ENCODE data around the gene SHROOM2. TPM values are rescaled to one million over a fixed set of nuclear protein-coding genes. Genes with fewer than 3 reads are reported as not detected.

SHROOM2 gene
- total and polyA plus RNA-seq, 2 donors, result 2.6 to 5.8 TPM

- WGBS, result 91% methylated on average over 14 of the region's 14 CpGs
- Histone ChIP-seq H3K27ac (ENCODE audit: low read depth) (no peak overlapping the region), H3K4me1 (ENCODE audit: insufficient read depth) (peaks cover 2% of the 10 kb centered on the region), H3K36me3 (ENCODE audit: insufficient read depth) (no peaks in the 10 kb centered on the region), H3K4me3 (ENCODE audit: low read depth, low read length) (no peak overlapping the region)
- no peak for DNase-seq (ENCODE audit: extremely low spot score)
Observed at GRCh38 chrX:9829308-9830267, 43.4 kb downstream of the SHROOM2 start.

DNA sequence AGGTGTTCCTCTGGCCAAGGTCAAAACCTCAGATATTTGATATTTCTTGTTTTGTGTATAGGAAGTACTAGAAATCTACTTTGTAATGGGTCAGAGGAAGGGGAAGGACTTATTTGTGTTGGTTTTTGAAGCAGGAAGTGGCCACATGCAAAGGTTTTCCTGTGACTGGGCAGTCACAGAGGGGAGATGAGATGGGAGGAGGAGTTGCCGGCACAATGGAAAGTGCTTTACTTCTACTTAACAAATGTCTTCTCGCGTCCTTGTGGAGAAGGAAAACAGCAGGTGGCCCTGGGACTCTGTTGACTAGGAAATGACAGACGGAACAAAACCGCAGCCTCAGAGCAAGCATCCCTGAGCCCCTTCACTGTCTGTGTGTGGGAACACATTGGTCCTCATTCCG lies 46.6 kb downstream of the SHROOM2 start:
- Histone ChIP-seq H3K4me3 (ENCODE audit: low read depth, low read length) (no peak overlapping the region), H3K27ac (ENCODE audit: low read depth) (no peak overlapping the region), H3K4me1 (ENCODE audit: insufficient read depth) (no peaks in the 10 kb centered on the region), H3K36me3 (ENCODE audit: insufficient read depth) (no peaks in the 10 kb centered on the region)
- DNase-seq (ENCODE audit: extremely low spot score), result no peak
- 70% methylated on average over 6 of the region's 6 CpGs for WGBS

- Histone ChIP-seq H3K4me1 (ENCODE audit: insufficient read depth) (no peaks in the 10 kb centered on the region), H3K27ac (ENCODE audit: low read depth) (no peak overlapping the region), H3K4me3 (ENCODE audit: low read depth, low read length) (no peak overlapping the region), H3K36me3 (ENCODE audit: insufficient read depth) (no peaks in the 10 kb centered on the region)
- WGBS, result 74% methylated on average over 11 of the region's 11 CpGs
- no peak for DNase-seq (ENCODE audit: extremely low spot score)
Observed at GRCh38 chrX:9835585-9836210, 49.5 kb downstream of the SHROOM2 start.

DNA sequence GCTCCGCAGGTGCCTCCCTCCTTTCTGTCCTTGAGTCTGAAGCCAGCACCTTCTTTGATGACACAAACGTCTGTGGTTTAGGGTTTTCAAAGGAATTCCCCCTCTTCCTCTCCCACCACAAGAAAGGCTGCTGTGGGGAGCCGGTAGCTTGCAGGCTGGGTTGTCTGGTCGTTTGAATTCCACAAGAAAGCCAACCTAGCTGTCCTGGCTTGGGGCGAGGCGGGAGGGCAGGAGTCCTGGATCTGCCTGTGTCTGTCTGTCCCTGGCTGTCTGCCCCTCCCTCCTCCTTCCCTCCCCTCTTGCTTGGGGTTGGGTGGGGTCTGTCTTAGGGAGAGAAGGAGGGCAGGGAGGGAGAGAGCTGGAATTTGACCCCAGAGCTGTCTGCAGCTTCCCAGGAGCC lies 56.3 kb downstream of the SHROOM2 start:
- Histone ChIP-seq H3K36me3 (ENCODE audit: insufficient read depth) (no peaks in the 10 kb centered on the region), H3K4me1 (ENCODE audit: insufficient read depth) (no peaks in the 10 kb centered on the region), H3K27ac (ENCODE audit: low read depth) (no peak overlapping the region), H3K4me3 (ENCODE audit: low read depth, low read length) (no peak overlapping the region)
- WGBS, result 59% methylated on average over 6 of the region's 6 CpGs
- no peak for DNase-seq (ENCODE audit: extremely low spot score)

DNA sequence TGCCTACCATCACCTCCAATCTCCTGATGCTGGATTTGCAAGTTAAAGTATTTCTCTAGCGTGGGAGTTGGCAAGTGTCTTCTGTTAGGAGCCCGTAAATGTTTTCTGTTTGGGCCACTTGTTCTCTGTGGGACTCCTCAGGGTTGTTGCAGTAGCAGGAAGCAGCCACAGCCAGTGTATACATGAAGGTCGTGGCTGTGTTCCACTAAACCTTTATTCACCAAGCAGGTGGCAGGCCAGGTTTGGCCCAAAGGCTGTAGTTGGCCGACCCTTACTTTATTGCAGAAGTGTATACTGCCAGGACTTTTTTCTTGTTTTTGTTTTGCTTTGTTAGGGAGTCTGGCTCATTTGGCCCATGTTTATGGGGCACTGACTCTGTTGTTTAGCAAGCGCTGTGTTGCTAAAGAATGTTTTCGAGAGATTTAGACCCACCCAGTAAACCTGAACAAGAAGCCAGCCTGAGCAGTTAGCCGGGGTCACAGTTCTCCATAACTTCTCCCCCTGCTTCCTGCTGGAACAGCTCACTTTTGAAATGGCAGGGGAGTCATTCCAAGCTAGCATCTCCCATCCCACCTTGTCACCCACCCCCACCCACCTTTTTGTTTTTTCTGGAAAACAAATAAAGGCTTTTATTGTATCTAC lies 58.8 kb downstream of the SHROOM2 start:
- DNase-seq (ENCODE audit: extremely low spot score), result no peak
- 85% methylated on average over 7 of the region's 7 CpGs for WGBS
- no peak overlapping the region for H3K4me3 ChIP-seq (ENCODE audit: low read depth, low read length)

DNA sequence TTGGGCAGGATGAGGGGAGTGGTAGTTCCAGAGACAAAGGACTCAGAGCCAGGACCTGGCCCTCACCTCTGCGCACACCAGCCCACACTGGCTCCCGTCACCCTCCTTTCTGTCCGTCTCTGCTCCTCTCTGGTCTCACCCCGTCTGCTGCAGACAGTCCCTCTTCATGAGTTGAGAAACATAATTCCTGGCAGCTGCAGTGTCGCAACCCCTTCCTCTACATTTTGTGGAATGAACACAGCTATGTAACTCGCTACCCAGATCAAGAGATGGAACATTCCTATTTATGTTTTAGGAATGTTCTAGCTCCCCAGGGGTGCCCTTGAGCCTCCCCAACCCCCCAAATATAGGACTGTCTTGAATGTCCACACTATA lies 59.3 kb downstream of the SHROOM2 start:
- no peak for DNase-seq (ENCODE audit: extremely low spot score)
- H3K4me3 ChIP-seq (ENCODE audit: low read depth, low read length), result no peak overlapping the region
- no peaks in the 10 kb centered on the region for H3K36me3 ChIP-seq (ENCODE audit: insufficient read depth)
- H3K4me1 ChIP-seq (ENCODE audit: insufficient read depth), result no peaks in the 10 kb centered on the region
- H3K27ac ChIP-seq (ENCODE audit: low read depth), result no peak overlapping the region
- 82% methylated on average over 6 of the region's 6 CpGs for WGBS

More for the DNA sequence above, 58.8 kb downstream of the SHROOM2 start:
- no peaks in the 10 kb centered on the region for H3K4me1 ChIP-seq (ENCODE audit: insufficient read depth)
- H3K36me3 ChIP-seq (ENCODE audit: insufficient read depth), result no peaks in the 10 kb centered on the region
- H3K27ac ChIP-seq (ENCODE audit: low read depth), result no peak overlapping the region

DNA sequence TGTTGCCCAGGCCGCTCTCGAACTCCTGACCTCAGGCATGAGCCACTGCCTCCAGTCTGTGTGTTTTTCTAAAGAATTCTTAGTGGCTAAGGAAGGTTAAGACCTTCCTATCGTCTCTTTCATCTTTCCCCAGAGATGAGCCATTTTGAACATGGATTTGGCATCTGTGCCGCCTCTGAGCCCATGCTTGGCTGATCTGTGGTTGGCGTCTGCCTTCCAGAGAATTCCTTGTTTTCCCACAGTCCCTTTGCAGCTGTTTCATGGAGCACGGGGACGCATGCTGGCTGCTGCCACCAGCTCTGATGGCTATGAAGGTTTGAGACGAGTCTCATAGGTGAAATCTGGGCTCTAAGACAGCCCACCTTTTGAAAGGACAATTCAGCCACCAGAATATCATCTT lies 60.4 kb downstream of the SHROOM2 start:
- Histone ChIP-seq H3K27ac (ENCODE audit: low read depth) (no peak overlapping the region), H3K4me1 (ENCODE audit: insufficient read depth) (no peaks in the 10 kb centered on the region), H3K4me3 (ENCODE audit: low read depth, low read length) (no peak overlapping the region), H3K36me3 (ENCODE audit: insufficient read depth) (no peaks in the 10 kb centered on the region)
- WGBS, result 95% methylated on average over 8 of the region's 8 CpGs
- no peak for DNase-seq (ENCODE audit: extremely low spot score)

DNA sequence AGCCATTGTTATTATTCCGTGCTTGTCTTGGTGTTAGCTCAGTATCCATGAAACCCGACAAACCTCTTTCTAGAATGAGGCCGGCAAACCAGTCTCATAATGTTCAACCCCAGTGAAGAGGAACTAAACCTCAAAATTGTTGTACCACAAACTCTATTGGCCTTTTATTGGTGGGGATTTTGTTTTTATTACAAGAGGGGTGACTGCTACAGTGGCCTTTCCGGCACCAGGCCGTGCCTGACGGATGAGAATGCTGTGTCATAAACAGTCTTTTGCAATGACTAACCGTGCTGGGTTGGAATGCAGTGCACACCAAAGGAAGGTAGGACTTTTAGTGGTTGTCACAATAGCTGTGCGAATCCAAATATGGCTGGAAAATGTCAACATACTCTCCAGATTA lies 60.8 kb downstream of the SHROOM2 start:
- no peaks in the 10 kb centered on the region for H3K36me3 ChIP-seq (ENCODE audit: insufficient read depth)
- no peaks in the 10 kb centered on the region for H3K4me1 ChIP-seq (ENCODE audit: insufficient read depth)
- no peak overlapping the region for H3K4me3 ChIP-seq (ENCODE audit: low read depth, low read length)
- WGBS, result 75% methylated on average over 8 of the region's 8 CpGs
- no peak overlapping the region for H3K27ac ChIP-seq (ENCODE audit: low read depth)
- no peak for DNase-seq (ENCODE audit: extremely low spot score)

GRCh38 chrX:9848718-9849479 lies 62.7 kb downstream of the SHROOM2 start:
- 92% methylated on average over 17 of the region's 17 CpGs for WGBS
- Histone ChIP-seq H3K4me1 (ENCODE audit: insufficient read depth) (no peaks in the 10 kb centered on the region), H3K4me3 (ENCODE audit: low read depth, low read length) (no peak overlapping the region), H3K36me3 (ENCODE audit: insufficient read depth) (no peaks in the 10 kb centered on the region), H3K27ac (ENCODE audit: low read depth) (no peak overlapping the region)
- no peak for DNase-seq (ENCODE audit: extremely low spot score)

DNA sequence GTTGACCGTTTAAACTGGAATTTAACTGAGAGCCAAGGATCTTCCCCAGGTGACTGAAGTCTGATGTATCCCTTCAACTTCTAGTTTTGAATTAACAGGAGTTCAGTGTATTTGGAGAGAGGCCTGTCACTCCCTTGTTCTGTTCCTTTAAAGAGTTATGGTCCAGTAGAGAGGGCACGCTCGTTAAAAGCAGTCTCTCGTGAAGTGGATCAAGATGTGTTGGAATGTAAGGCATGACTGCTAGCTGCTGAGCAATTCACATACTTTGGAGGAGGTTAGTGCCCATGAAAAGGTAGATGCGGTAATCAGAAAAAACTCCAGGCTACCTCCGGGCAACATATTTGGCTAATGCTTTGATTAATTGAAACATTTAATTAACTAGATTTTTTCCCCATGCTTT lies 65.7 kb downstream of the SHROOM2 start:
- H3K36me3 ChIP-seq (ENCODE audit: insufficient read depth), result no peaks in the 10 kb centered on the region
- WGBS, result 69% methylated on average over 6 of the region's 6 CpGs

GRCh38 chrX:9853307-9853706 lies 67.1 kb downstream of the SHROOM2 start:
- no peaks in the 10 kb centered on the region for H3K36me3 ChIP-seq (ENCODE audit: insufficient read depth)
- H3K27ac ChIP-seq (ENCODE audit: low read depth), result no peak overlapping the region
- no peak for DNase-seq (ENCODE audit: extremely low spot score)
- H3K4me3 ChIP-seq (ENCODE audit: low read depth, low read length), result no peak overlapping the region
- H3K4me1 ChIP-seq (ENCODE audit: insufficient read depth), result no peaks in the 10 kb centered on the region
- WGBS, result 60% methylated on average over 4 of the region's 4 CpGs

More for the DNA sequence above, 65.7 kb downstream of the SHROOM2 start:
- Histone ChIP-seq H3K27ac (ENCODE audit: low read depth) (no peak overlapping the region), H3K4me3 (ENCODE audit: low read depth, low read length) (no peak overlapping the region), H3K4me1 (ENCODE audit: insufficient read depth) (no peaks in the 10 kb centered on the region)
- DNase-seq (ENCODE audit: extremely low spot score), result no peak

GRCh38 chrX:9855561-9856283 lies 69.5 kb downstream of the SHROOM2 start:
- Histone ChIP-seq H3K36me3 (ENCODE audit: insufficient read depth) (no peaks in the 10 kb centered on the region), H3K27ac (ENCODE audit: low read depth) (no peak overlapping the region), H3K4me1 (ENCODE audit: insufficient read depth) (no peaks in the 10 kb centered on the region), H3K4me3 (ENCODE audit: low read depth, low read length) (no peak overlapping the region)
- WGBS, result 40% methylated on average over 14 of the region's 14 CpGs
- no peak for DNase-seq (ENCODE audit: extremely low spot score)

DNA sequence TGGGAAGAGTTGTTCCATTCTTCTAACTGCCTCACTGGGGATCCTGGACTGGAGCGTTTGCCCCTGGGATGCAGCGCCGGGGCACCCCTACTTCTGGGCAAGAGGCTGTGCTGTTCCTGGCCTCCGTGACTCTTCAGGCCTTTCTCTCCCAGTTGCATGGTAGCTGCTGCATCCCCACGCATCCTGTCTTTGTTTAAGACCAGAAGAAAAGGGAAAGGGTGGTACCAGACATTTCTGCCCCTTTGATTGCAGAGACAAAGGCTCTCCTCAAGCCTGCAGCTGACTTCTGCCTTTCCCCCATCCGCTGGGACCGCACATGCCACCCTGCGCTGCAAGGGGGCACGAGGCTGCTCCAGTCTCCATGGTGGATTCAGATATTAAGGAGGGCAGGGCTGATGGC lies 70.4 kb downstream of the SHROOM2 start:
- no peaks in the 10 kb centered on the region for H3K36me3 ChIP-seq (ENCODE audit: insufficient read depth)
- WGBS, result 86% methylated on average over 9 of the region's 9 CpGs
- no peaks in the 10 kb centered on the region for H3K4me1 ChIP-seq (ENCODE audit: insufficient read depth)
- no peak overlapping the region for H3K27ac ChIP-seq (ENCODE audit: low read depth)
- H3K4me3 ChIP-seq (ENCODE audit: low read depth, low read length), result no peak overlapping the region
- DNase-seq (ENCODE audit: extremely low spot score), result no peak

All from urinary bladder (tissue), 4 donors.